GM18502 (cell line): ENCODE data around the gene BRI3.

Experiments
- ATAC-seq: cut with Tn5 transposase; IDR thresholded peaks from one replicate; pipeline ENCODE4 v1.9.1; 2021; ENCODE audit warnings: mild to moderate bottlenecking; ENCODE audit not compliant: unreplicated experiment, poor library complexity

Gene BRI3

DNA sequence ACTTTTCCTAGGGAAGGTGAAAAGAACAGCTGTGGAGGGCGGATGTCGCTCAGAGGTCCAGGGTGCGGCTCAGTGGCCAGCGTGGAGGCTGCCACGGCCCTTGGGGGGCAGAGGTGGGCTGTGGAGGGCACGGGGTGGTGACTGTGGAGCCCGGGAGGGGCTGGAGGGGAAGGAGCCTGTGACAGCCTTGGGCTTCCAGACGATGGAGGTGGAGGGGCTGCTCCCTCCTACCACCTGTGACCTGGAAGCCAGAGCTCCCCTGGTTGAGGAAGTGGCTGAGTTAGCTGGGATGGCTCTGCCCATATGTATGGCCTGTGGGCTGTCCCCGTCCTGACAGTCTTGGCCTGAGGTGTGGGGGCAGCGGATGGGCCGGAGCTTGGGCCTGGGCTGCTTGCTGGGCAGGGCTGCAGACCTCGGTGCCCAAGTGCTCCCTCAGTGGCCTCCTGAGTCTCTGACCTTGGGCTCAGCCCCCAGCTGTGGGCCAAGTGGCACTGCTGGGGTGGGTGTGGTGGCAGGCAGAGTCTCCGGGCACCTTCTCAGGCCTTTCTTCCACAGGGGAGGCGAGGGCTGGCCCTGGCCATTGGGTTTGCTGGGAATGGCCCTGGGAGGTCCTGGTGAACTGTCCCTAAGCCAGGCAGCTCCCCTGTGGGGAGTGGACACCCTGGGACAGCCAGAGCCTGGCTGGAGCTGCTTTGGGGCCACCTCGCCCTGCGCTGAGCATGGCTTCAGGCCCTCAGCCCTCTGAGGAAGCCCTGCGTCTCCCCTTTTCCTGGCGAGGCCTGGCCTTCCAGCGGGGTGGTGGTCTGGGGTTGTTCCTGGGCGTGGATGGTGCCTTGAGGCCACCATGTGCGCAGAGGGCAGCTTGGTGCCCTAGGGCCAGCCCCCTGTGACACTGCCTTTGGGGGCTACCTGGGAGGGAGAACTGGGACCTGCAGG, 3.9 kb downstream of the BRI3 start:
- no peak for ATAC-seq

DNA sequence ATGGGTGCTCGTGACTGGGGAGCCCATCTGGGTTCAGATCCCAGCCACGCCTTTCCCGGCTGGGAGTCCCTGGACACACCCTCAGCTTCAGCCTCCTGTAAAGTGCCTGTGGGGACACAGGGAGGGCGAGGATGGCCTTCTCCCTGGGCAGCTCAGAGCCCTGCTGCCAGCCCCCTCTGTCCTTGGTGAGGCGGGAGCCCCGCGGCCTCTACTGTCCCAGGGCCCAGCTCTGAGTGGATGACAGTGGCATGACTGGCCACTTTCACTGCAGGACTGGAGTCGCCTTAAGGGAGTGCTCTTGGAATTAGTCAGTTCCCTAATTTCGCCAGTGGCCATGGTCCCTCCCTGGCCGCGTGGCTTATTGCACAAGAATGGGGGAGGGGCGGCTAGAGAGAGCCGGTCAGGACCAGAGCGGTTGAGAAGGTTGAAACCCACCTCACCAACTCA, 4.6 kb downstream of the BRI3 start:
- ATAC-seq: no peak

DNA sequence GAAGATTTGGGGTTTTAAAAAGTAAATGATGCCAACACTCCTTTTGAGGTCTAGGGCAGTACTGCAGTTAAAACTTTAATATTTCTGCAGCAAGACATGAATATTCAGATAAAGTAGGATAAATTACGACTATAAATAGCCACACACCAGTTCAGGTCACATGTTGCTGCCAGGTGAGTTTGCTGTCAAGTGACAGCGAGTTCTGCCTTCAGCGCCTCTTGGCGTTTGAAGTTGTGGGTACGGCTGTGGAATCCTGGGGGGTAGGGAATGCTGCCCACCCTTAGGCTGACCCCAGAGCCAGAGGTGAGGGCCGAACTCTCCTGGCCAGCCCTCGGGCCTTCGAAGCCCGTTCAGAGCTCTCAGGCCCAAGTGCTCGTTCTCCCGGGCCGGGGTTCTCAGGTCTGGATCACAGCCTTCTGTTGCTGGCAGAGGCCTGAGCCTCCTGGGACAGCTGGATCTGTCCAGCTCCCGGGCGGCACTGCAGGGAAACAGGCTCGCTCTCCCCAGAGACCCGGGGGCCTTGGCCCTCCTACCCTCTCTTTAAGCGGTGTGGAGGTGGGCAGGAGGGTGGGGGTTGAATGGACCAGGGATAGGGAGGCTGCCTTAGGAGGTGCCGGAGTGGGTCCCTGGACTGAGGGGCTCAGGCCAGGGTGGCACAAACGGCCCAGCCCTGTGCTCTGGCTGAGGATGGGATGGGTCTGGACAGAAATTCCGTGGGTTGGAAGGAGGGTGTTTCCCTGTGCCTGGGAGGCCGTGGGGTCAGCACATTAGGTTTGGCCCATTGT, 5.4 kb downstream of the BRI3 start:
- ATAC-seq: no peak

GRCh38 chr7:98287486-98287959, 6.0 kb downstream of the BRI3 start:
- no peak for ATAC-seq

GRCh38 chr7:98288064-98288823, 6.8 kb downstream of the BRI3 start:
- ATAC-seq: no peak

DNA sequence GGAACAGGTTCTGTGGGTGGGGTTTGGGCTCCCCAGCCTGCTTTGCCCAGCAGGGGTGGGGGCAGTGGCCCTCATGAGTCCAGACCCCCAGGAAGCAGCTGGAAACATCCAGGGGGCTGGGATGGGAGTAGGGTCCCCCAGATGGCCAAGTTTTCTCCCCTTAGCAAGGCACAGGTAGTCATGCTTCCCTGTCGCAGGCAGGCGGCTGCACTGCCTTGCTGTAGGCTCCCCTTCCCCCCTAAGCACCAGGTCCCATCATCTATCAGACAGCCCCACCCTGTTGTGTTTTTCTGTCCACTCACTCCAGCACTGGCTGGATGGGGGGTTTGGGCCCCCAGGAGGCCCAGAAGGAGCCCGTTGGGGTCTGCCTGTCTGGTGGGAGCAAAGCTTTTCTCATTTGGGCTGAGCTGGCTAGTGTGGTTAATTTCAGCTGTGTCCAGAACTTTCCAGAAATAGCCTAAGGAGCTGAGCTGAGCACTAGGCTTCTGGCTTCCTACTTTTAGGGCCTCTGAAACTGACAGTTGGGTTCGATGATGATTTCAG, 7.9 kb downstream of the BRI3 start:
- ATAC-seq: no peak

DNA sequence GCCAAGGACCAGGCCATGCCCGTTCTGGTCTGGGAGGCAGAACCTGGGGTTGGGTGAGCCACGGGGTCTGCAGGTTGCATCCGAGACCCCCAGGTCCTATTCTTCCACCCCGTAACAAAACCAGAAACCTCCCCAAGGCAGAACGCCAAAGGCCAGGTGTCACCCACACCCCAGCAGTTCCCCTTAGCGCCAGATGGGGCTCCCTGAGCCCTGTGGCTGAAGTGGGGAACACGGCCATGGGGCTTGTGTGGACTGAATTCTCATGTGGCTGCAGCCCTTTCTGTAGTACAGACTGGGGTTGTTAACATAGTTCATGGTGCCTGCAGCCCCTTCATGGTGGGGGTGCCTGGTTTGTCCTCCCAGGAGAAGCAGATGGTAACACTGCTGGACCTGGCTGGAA, 10.2 kb downstream of the BRI3 start:
- ATAC-seq: no peak

GRCh38 chr7:98293265-98293664, 11.8 kb downstream of the BRI3 start:
- no peak for ATAC-seq

- ATAC-seq: no peak
Observed at GRCh38 chr7:98293746-98294145, 12.3 kb downstream of the BRI3 start.

DNA sequence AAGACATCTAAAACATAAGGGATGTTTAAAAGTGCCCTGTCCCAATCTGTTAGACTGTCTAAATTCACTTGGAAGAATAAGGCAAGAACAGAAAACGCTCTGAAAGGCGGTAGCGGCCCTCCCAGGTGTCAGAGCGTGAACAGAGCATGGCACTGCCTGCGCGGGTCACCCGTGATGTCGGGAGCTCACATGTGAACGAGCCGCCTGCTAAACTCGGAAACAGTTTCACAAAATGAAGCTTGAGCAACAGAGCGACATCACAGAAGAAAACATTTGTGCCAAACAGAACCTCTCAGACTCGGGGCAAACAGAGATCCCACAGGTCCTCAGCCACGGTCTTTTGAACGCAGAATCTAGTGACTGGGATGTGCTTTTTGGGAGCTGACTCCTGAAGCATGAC, 12.8 kb downstream of the BRI3 start:
- ATAC-seq: no peak

DNA sequence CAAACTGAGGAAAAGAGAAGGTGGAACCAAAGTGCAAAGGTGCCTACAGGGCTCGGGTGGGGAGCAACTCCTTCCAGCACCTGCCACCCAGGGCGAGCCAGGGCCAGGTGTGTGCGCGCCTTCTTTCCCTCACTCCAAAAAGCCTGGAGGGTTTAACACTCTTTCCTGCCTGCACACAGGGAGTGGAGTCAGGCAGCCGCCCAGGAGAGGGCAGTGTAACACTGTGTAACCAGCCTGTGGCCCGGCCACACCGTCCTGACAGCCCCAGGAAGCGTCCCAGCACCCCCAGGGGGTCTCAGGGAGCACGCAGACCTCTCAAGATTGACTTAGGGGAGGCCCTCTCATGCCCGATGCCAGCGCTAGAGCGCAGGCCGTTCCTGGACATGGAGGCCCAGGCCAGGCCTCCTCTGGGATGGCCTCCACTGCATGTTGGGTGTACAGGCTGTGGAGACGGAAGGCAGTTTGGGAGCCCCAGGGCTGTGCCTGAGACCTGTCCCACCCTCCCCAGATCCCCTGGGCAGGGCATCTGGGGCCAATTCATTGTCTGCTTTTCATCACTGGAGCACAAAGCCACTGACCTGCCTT, 13.4 kb downstream of the BRI3 start:
- ATAC-seq: peak; percentile 65

DNA sequence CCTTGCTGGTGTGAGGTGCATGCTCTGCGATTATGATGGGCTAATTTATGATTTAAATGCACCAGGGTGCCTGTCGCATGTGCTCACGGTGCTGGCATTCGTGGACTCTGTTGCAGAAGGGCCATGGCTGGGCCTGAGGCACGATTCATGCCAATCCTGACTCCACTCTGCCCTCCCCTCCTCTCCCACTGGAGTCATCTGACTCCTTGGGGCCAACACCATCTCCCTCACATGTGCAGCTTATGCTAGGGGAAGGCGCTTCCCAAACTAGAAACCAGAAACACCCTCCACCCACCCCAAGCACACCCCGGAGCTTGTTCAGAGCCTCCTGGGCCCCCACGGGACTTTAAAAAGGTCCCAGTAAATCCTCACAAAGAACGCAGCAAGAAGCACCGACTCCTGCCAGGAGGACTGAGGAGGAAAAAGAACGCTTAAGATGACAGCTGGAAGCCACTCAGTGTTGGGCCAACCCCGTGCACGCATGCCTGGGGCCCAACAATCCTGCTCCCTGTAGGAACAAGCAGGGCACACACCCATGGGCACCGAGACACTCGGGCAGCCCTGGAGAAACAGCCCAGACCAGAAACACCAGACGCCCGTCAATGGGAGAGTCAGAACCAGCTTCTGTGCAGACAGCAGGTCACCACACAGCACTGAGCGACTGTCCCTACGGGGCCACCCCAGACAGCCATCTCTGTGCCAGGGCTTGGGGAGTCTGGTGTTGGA, 14.1 kb downstream of the BRI3 start:
- no peak for ATAC-seq

- no peak for ATAC-seq
Observed at GRCh38 chr7:98296833-98297232, 15.3 kb downstream of the BRI3 start.

GRCh38 chr7:98297626-98298286, 16.3 kb downstream of the BRI3 start:
- no peak for ATAC-seq

- ATAC-seq: no peak
Observed at GRCh38 chr7:98300595-98301372, 19.3 kb downstream of the BRI3 start.

DNA sequence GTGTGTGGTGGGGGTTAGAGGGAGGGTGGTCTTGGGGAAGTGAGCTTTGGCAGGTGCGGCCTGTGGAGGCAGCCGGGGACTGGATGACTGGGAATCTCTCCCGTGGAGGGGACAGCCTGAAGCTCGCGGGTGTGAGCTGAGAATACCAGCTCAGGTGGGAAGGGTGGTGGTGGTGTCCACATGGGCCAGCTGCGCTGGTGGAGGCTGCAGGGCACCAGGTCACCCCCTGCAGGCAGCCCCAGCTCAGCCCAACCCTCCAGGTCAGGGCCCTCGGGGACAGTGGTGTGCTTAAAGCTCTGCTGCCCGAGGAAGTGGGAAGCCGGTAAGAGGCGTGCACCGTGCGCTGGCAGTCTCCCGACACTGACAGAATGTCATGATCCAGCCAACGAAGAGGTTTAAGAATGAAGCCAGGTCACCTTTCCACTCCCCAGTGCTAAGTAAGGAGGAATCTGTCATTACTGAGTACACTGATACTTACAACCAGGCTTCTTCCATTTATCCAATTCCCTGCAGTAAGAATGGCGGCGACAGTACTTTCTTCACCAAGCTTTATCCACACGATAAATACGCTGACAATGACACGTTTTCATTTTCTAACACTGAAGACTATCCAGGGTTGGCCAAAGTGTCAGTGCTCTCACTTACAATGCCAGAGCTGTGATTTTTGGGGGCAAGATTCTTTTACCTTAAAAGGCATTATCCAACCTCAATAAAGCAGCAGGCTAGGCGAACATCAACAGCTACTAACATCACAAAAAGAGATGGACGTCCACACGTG, 20.4 kb downstream of the BRI3 start:
- no peak for ATAC-seq

DNA sequence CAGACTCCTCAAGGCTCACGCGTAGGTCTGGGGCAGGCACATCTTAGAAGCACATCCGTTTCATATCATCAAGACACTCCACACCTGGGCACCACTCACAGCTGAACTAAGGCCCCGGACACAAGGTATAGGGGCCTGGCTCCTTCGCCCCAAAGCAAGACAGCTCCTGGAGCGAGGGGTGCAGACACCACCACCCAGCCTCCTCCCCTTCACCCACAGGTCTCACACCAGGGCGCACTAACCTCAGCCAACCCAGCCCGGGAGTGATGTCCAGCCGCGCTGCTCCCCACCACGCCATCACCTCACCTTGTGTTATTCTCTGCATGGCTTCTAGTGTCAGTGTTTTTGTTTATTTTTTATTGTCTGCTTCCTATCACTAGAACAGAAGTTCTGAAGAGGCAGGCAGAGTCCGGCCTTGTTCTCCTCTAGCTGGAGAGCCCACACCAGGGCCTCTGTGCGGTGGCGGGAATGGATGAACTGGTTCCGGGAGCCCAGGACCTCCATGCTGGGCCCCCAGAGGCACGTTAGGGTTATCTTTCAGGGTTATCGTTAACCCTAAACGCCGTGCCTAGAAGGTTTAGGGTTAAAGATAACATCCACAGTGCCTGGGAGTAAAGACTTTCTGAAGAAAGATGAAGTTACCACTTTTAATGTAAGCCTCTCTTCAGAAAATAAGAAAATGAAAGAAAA, 21.8 kb downstream of the BRI3 start:
- ATAC-seq: no peak
